Astrocyte (in vitro differentiated cells and primary cell): ENCODE results near the gene FOSL2. TPM values are rescaled to one million over a fixed set of nuclear protein-coding genes. Genes with fewer than 3 reads are reported as not detected.

ENCODE experiments used
- DNase-seq: peaks from one replicate; pipeline ENCODE4 v3.0.0-alpha.2; 2010; ENCODE audit warnings: low read depth
- FAIRE-seq: peaks from 2 replicates; lab custom pipeline; 2011; peaks lifted over from hg19 to GRCh38; lab: Jason Lieb, UNC
- H2AFZ ChIP-seq: 2 replicates; pipeline ENCODE4 v1.6.0; 2012; ENCODE audit warnings: low read depth, low read length, inconsistent platforms
- H3K27ac ChIP-seq: 2 replicates; pipeline ENCODE4 v1.5.1; 2011; ENCODE audit warnings: low read depth, low read length, inconsistent platforms
- H3K27me3 ChIP-seq: 2 replicates; pipeline ENCODE4 v1.6.0; 2011; ENCODE audit warnings: low read length, inconsistent platforms; ENCODE audit not compliant: insufficient read depth
- H3K36me3 ChIP-seq: 2 replicates; pipeline ENCODE4 v1.5.1; 2011; ENCODE audit warnings: low read length, inconsistent platforms; ENCODE audit not compliant: insufficient read depth
- H3K4me1 ChIP-seq: 2 replicates; pipeline ENCODE4 v1.5.1; 2011; ENCODE audit warnings: low read length, inconsistent platforms; ENCODE audit not compliant: insufficient read depth
- H3K4me2 ChIP-seq: 2 replicates; pipeline ENCODE4 v1.6.0; 2012; ENCODE audit warnings: low read length, inconsistent platforms
- H3K4me3 ChIP-seq: 2 replicates; pipeline ENCODE4 v1.5.1; 2011; ENCODE audit warnings: low read depth, mild to moderate bottlenecking, low read length, inconsistent platforms; ENCODE audit not compliant: insufficient read depth
- H3K79me2 ChIP-seq: 2 replicates; pipeline ENCODE4 v1.6.0; 2012; ENCODE audit warnings: mild to moderate bottlenecking, low read length, inconsistent platforms; ENCODE audit not compliant: insufficient read depth
- H3K9ac ChIP-seq: 2 replicates; pipeline ENCODE4 v1.6.0; 2012; ENCODE audit warnings: mild to moderate bottlenecking, low read length, inconsistent platforms
- H3K9me3 ChIP-seq: 2 replicates; pipeline ENCODE4 v1.5.1; 2012; ENCODE audit warnings: low read depth, mild to moderate bottlenecking, low read length, inconsistent platforms; ENCODE audit not compliant: insufficient read depth
- H4K20me1 ChIP-seq: 2 replicates; pipeline ENCODE4 v1.6.0; 2012; ENCODE audit warnings: low read length, inconsistent platforms; ENCODE audit not compliant: insufficient read depth
- H3K27ac Mint-ChIP-seq: one replicate; pipeline ENCODE4 v1.8.0; 2021; ENCODE audit warnings: mild to moderate bottlenecking, mixed read lengths; ENCODE audit not compliant: unreplicated experiment
- H3K27me3 Mint-ChIP-seq: one replicate; pipeline ENCODE4 v1.8.0; 2021; ENCODE audit warnings: low read depth, mixed read lengths; ENCODE audit not compliant: unreplicated experiment
- H3K36me3 Mint-ChIP-seq: one replicate; pipeline ENCODE4 v1.8.0; 2021; ENCODE audit warnings: low read depth, mixed read lengths; ENCODE audit not compliant: unreplicated experiment
- H3K4me1 Mint-ChIP-seq: one replicate; pipeline ENCODE4 v1.8.0; 2021; ENCODE audit warnings: low read depth, mixed read lengths; ENCODE audit not compliant: unreplicated experiment
- H3K4me3 Mint-ChIP-seq: one replicate; pipeline ENCODE4 v1.8.0; 2021; ENCODE audit warnings: mild to moderate bottlenecking, moderate library complexity, mixed read lengths; ENCODE audit not compliant: unreplicated experiment
- H3K9me3 Mint-ChIP-seq: one replicate; pipeline ENCODE4 v1.8.0; 2021; ENCODE audit warnings: mild to moderate bottlenecking, mixed read lengths; ENCODE audit not compliant: unreplicated experiment
- EZH2 ChIP-seq: IDR thresholded peaks from 2 replicates; pipeline ENCODE4 v1.6.1; 2012; ENCODE audit warnings: mild to moderate bottlenecking, low read length, inconsistent platforms; ENCODE audit not compliant: insufficient read depth
- total RNA-seq: library from RNA; stranded (reverse); gene quantifications from 2 replicates; pipeline ENCODE4 v1.2.1, GENCODE V29; 2021
- TF ChIP-seq, protein P1 (sequence below): IDR thresholded peaks from 2 replicates; pipeline ENCODE4 v1.5.1; 2011; ENCODE audit warnings: low read depth, mild to moderate bottlenecking, inconsistent platforms, low read length, moderate library complexity; ENCODE audit not compliant: insufficient read depth

The FOSL2 gene
- total RNA-seq, 1 donor from 2014 or later = 158 TPM

- no peak overlapping the region for H3K27ac Mint-ChIP-seq
- FAIRE-seq (no peak), DNase-seq (no peak)
- H3K9ac ChIP-seq = no peak overlapping the region
- peaks cover 7% of the 10 kb centered on the region for H3K27me3 Mint-ChIP-seq
- no peaks in the 10 kb centered on the region for H4K20me1 ChIP-seq
- no peak overlapping the region for H3K4me3 Mint-ChIP-seq
- peaks cover 5% of the 10 kb centered on the region for H3K36me3 Mint-ChIP-seq
- H3K4me1 Mint-ChIP-seq = peaks cover 12% of the 10 kb centered on the region
- no peak overlapping the region for H2AFZ ChIP-seq
- H3K27me3 ChIP-seq = no peaks in the 10 kb centered on the region
- TF ChIP-seq, protein P1, sequence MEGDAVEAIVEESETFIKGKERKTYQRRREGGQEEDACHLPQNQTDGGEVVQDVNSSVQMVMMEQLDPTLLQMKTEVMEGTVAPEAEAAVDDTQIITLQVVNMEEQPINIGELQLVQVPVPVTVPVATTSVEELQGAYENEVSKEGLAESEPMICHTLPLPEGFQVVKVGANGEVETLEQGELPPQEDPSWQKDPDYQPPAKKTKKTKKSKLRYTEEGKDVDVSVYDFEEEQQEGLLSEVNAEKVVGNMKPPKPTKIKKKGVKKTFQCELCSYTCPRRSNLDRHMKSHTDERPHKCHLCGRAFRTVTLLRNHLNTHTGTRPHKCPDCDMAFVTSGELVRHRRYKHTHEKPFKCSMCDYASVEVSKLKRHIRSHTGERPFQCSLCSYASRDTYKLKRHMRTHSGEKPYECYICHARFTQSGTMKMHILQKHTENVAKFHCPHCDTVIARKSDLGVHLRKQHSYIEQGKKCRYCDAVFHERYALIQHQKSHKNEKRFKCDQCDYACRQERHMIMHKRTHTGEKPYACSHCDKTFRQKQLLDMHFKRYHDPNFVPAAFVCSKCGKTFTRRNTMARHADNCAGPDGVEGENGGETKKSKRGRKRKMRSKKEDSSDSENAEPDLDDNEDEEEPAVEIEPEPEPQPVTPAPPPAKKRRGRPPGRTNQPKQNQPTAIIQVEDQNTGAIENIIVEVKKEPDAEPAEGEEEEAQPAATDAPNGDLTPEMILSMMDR = no peak
- TF ChIP-seq EZH2 = no peak
- H3K79me2 ChIP-seq = no peaks in the 10 kb centered on the region
- no peak overlapping the region for H3K4me2 ChIP-seq
- H3K27ac ChIP-seq = no peak overlapping the region
- no peaks in the 10 kb centered on the region for H3K36me3 ChIP-seq
- peaks cover 21% of the 10 kb centered on the region for H3K9me3 Mint-ChIP-seq
- no peaks in the 10 kb centered on the region for H3K4me1 ChIP-seq
- peaks cover 3% of the 10 kb centered on the region for H3K9me3 ChIP-seq
- no peak overlapping the region for H3K4me3 ChIP-seq
Measured at GRCh38 chr2:28433215-28433614, 40.6 kb downstream of the FOSL2 start.

DNA sequence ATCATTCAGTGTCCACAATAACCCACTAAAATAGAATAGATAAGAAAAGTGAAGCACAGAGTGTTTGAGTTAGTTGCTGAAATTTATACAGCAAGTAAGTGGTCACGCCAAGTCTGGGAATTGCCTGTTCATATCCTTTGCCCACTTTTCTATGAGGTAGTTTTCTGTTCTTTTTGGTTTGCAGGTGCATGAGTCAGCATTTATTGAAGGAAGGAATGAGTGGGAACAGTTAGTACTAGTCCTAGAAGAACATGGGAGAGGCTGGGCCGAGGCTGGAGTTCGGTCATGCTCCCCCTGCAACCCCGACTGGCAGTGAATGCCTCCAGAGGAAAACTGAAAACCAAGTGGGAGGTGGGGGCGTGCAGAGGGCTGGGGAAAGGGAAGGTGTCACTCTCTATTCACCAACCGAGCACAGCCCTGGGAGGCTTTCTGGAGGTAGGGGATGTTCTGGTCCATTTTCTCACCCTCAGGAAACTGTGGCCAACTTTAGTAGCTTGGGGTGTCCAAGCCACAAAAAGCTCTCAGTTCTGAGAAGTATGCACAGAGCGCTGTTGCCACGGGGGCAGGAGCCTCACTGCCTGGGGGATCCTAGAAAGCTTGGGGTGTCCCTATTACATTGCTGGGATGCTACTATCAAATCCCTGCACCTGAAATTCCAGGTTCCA, 41.4 kb downstream of the FOSL2 start:
- Histone ChIP-seq H3K4me3 (no peak overlapping the region), H2AFZ (no peak overlapping the region), H4K20me1 (no peaks in the 10 kb centered on the region), H3K79me2 (no peaks in the 10 kb centered on the region), H3K27me3 (no peaks in the 10 kb centered on the region), H3K9ac (no peak overlapping the region), H3K36me3 (no peaks in the 10 kb centered on the region), H3K9me3 (peaks cover 3% of the 10 kb centered on the region), H3K4me2 (no peak overlapping the region), H3K27ac (no peak overlapping the region), H3K4me1 (no peaks in the 10 kb centered on the region)
- no peak overlapping the region for H3K4me3 Mint-ChIP-seq
- no peak for FAIRE-seq
- peaks cover 16% of the 10 kb centered on the region for H3K4me1 Mint-ChIP-seq
- no peak for DNase-seq
- no peak overlapping the region for H3K27ac Mint-ChIP-seq
- TF ChIP-seq, protein P1 = no peak
- TF ChIP-seq EZH2 = no peak
- peaks cover 7% of the 10 kb centered on the region for H3K27me3 Mint-ChIP-seq
- peaks cover 21% of the 10 kb centered on the region for H3K9me3 Mint-ChIP-seq
- peaks cover 5% of the 10 kb centered on the region for H3K36me3 Mint-ChIP-seq

- no peak overlapping the region for H2AFZ ChIP-seq
- Mint-ChIP-seq H3K27me3 (peaks cover 7% of the 10 kb centered on the region), H3K9me3 (peaks cover 21% of the 10 kb centered on the region), H3K4me3 (no peak overlapping the region), H3K36me3 (peaks cover 5% of the 10 kb centered on the region), H3K4me1 (peaks cover 16% of the 10 kb centered on the region), H3K27ac (no peak overlapping the region)
- no peak overlapping the region for H3K27ac ChIP-seq
- no peak for FAIRE-seq
- no peaks in the 10 kb centered on the region for H3K27me3 ChIP-seq
- H3K4me2 ChIP-seq = no peak overlapping the region
- H4K20me1 ChIP-seq = no peaks in the 10 kb centered on the region
- no peaks in the 10 kb centered on the region for H3K36me3 ChIP-seq
- no peak overlapping the region for H3K4me3 ChIP-seq
- peaks cover 3% of the 10 kb centered on the region for H3K9me3 ChIP-seq
- DNase-seq = no peak
- H3K4me1 ChIP-seq = no peaks in the 10 kb centered on the region
- TF ChIP-seq, protein P1 = no peak
- no peak for TF ChIP-seq EZH2
- no peak overlapping the region for H3K9ac ChIP-seq
- no peaks in the 10 kb centered on the region for H3K79me2 ChIP-seq
Measured at GRCh38 chr2:28434600-28434989, 41.9 kb downstream of the FOSL2 start.
